Pericardium fibroblast (primary cell): ENCODE measurements around the gene POU2F2. TPM values are rescaled to one million over a fixed set of nuclear protein-coding genes. Genes with fewer than 3 reads are reported as not detected.

Source experiments
- total RNA-seq: library from RNA; depleted of rRNA; stranded (reverse); fragments of >200 nt; gene quantifications from 2 replicates; pipeline ENCODE4 v1.2.3, GENCODE V29; 2015

Gene POU2F2
- total RNA-seq = not detected in 2 replicates

GRCh38 chr19:42132030-42132628 lies at the start of gene POU2F2:
Gene POU2F2 (minus strand): TSS chr19:42132446. CDS start chr19:42132411, 35 bp downstream.

GRCh38 chr19:42075616-42076379 lies 56.4 kb downstream of the POU2F2 start, which contains the start of gene ZNF574:
Gene ZNF574 (plus strand): TSS chr19:42076166. CDS start chr19:42078607, 2,441 bp downstream.

GRCh38 chr19:42069619-42070351 lies 62.5 kb downstream of the POU2F2 start, which contains the start of gene GRIK5:
Gene GRIK5 (minus strand): TSS chr19:42070206. CDS start chr19:42065770, 4,436 bp downstream.

Other genes with a start within 250 kb of the POU2F2 start
- gene ARHGEF1, start 249.3 kb downstream of the POU2F2 start, total RNA-seq = 38.1 and 53.3 TPM in 2 replicates
- 0.23 and 0.77 TPM in 2 replicates for gene ERFL, start 204.0 kb downstream of the POU2F2 start, total RNA-seq
- gene RABAC1, start 173.1 kb downstream of the POU2F2 start, total RNA-seq = 305 and 454 TPM in 2 replicates
- gene ATP1A3, start 138.2 kb downstream of the POU2F2 start, total RNA-seq = 0.34 TPM in 1 of 2 replicates, not detected in the other
- gene GRIK5, start 62.2 kb downstream of the POU2F2 start, total RNA-seq = 0.77 TPM in 1 of 2 replicates, not detected in the other
- 12.5 and 20.0 TPM in 2 replicates for gene ZNF574, start 56.3 kb downstream of the POU2F2 start, total RNA-seq
- 12.0 and 13.4 TPM in 2 replicates for gene DEDD2, start 85.2 kb upstream of the POU2F2 start, total RNA-seq
- gene ZNF526, start 87.9 kb upstream of the POU2F2 start, total RNA-seq = 4.3 and 8.2 TPM in 2 replicates
- gene GSK3A, start 110.2 kb upstream of the POU2F2 start, total RNA-seq = 16.3 and 17.9 TPM in 2 replicates
- gene ERF, start 122.7 kb upstream of the POU2F2 start, total RNA-seq = 36.2 and 47.7 TPM in 2 replicates
- 42.0 and 69.8 TPM in 2 replicates for gene CIC, start 136.8 kb upstream of the POU2F2 start, total RNA-seq
- 0.35 and 8.3 TPM in 2 replicates for gene PRR19, start 169.7 kb upstream of the POU2F2 start, total RNA-seq
- 16.9 and 27.4 TPM in 2 replicates for gene PAFAH1B3, start 170.2 kb upstream of the POU2F2 start, total RNA-seq
- gene TMEM145, start 180.9 kb upstream of the POU2F2 start, total RNA-seq = not detected in 2 replicates
- gene MEGF8, start 193.2 kb upstream of the POU2F2 start, total RNA-seq = 25.9 and 32.7 TPM in 2 replicates